Prostate gland (tissue), 2 donors: ENCODE data around the gene LINGO1. TPM values are rescaled to one million over a fixed set of nuclear protein-coding genes. Genes with fewer than 3 reads are reported as not detected.

Source experiments
- DNase-seq: peaks from one replicate; pipeline ENCODE4 v3.0.0-alpha.2; 2019; ENCODE audit warnings: low spot score
- H3K27ac ChIP-seq, 2 donors: fragments of 200-600 bp; sonication (generic); 2 replicates each; pipeline ENCODE4 v1.5.1; 2017 to 2019
- H3K27me3 ChIP-seq: fragments of 200-600 bp; sonication (generic); replicated peaks from 2 replicates; pipeline ENCODE4 v1.5.1; 2019; ENCODE audit not compliant: insufficient read depth
- H3K36me3 ChIP-seq, 2 donors: fragments of 200-600 bp; sonication (generic); 1 replicate in 1 of 2; 2 replicates in 1 of 2; pipeline versions ENCODE4 v1.5.1 to v1.8.1; 2017 to 2019
- H3K4me1 ChIP-seq: fragments of 200-600 bp; sonication (generic); replicated peaks from 2 replicates; pipeline ENCODE4 v1.5.1; 2019
- H3K4me3 ChIP-seq, 2 donors: fragments of 200-600 bp; sonication (generic); 2 replicates each; pipeline ENCODE4 v1.5.1; 2017 to 2019
- H3K9me3 ChIP-seq: fragments of 200-600 bp; sonication (generic); 2 replicates; pipeline ENCODE4 v1.5.1; 2017
- CTCF ChIP-seq, 4 experiments: fragments of 200-600 bp in 2 of 4; fragments of 450-650 bp in 2 of 4; sonication (generic) in 2 of 4; IDR thresholded peaks; 1 replicate in 3 of 4; 2 replicates in 1 of 4; pipeline ENCODE4 v1.5.1; 2016 to 2019; ENCODE audit warnings: antibody characterized with exemption in 4 of 4, mild to moderate bottlenecking in 2 of 4, moderate library complexity in 2 of 4
- POLR2A ChIP-seq: fragments of 450-650 bp; IDR thresholded peaks from one replicate; pipeline ENCODE4 v1.6.1; 2016; ENCODE audit warnings: antibody characterized with exemption, mild to moderate bottlenecking
- POLR2AphosphoS5 ChIP-seq: sonication (generic); formaldehyde crosslinking; IDR thresholded peaks from one replicate; pipeline ENCODE4 v1.6.1; 2017; ENCODE audit warnings: antibody characterized with exemption
- WGBS: methylation state at CpG from one replicate; pipeline ENCODE4 v1.1.5; 2018; 5-methylcytosine and 5-hydroxymethylcytosine counted together
- intact Hi-C: fragments of 100-400 bp; cut with DNase I; formaldehyde crosslinking; loops from one replicate; pipeline ENCODE4 v1.14.2; 2022
- total RNA-seq, 2 donors: library from RNA; depleted of rRNA; stranded (reverse); fragments of >200 nt; gene quantifications; one replicate each; pipeline ENCODE4 v1.1.0, GENCODE V29; 2016

LINGO1 gene
- total RNA-seq, 2 donors from 2014 or later, result 2.9 to 10.2 TPM

GRCh38 chr15:77658304-77658703 lies 25.6 kb upstream of the LINGO1 start:
- no peak for DNase-seq
- H3K27me3 ChIP-seq, result no peaks in the 10 kb centered on the region
- TF ChIP-seq CTCF (IDR thresholded peaks at IDR 0.05) (no peak), POLR2A (no peak), POLR2AphosphoS5 (no peak)
- no peak overlapping the region for H3K4me3 ChIP-seq
- intact Hi-C loops, result loop anchor here (5.0 kb wide), 1 partner anchor 164 kb away; no protein-coding TSS in a partner anchor
- no peaks in the 10 kb centered on the region for H3K36me3 ChIP-seq
- WGBS, result 71% methylated on average over 6 of the region's 6 CpGs
- H3K4me1 ChIP-seq, result no peaks in the 10 kb centered on the region
- no peaks in the 10 kb centered on the region for H3K9me3 ChIP-seq
- H3K27ac ChIP-seq, result no peak overlapping the region

- Histone ChIP-seq H3K27ac (no peak overlapping the region), H3K4me1 (no peaks in the 10 kb centered on the region), H3K27me3 (no peaks in the 10 kb centered on the region), H3K4me3 (no peak overlapping the region), H3K9me3 (no peaks in the 10 kb centered on the region), H3K36me3 (no peaks in the 10 kb centered on the region)
- DNase-seq, result no peak
- TF ChIP-seq POLR2A (no peak), POLR2AphosphoS5 (no peak), CTCF (IDR thresholded peaks at IDR 0.05) (no peak)
- 46% methylated on average over 22 of the region's 23 CpGs for WGBS
- intact Hi-C loops, result loop anchor here (5.0 kb wide), 1 partner anchor 165 kb away; no protein-coding TSS in a partner anchor
These were observed 25.0 kb upstream of the LINGO1 start for GRCh38 chr15:77657634-77658238.

GRCh38 chr15:77656294-77656693 lies 23.6 kb upstream of the LINGO1 start:
- TF ChIP-seq POLR2AphosphoS5 (no peak), CTCF (IDR thresholded peaks at IDR 0.05) (no peak), POLR2A (no peak)
- H3K4me3 ChIP-seq, result no peak overlapping the region
- H3K27ac ChIP-seq, result no peak overlapping the region
- 79% methylated on average over 12 of the region's 12 CpGs for WGBS
- no peaks in the 10 kb centered on the region for H3K27me3 ChIP-seq
- no peak for DNase-seq
- no peaks in the 10 kb centered on the region for H3K36me3 ChIP-seq
- intact Hi-C loops, result loop anchor here (5.0 kb wide), 1 partner anchor 166 kb away; no protein-coding TSS in a partner anchor
- no peaks in the 10 kb centered on the region for H3K9me3 ChIP-seq
- no peaks in the 10 kb centered on the region for H3K4me1 ChIP-seq

GRCh38 chr15:77654975-77655374 lies 22.3 kb upstream of the LINGO1 start:
- intact Hi-C loops, result loop anchor here (5.0 kb wide), 1 partner anchor 167 kb away; no protein-coding TSS in a partner anchor
- Histone ChIP-seq H3K4me1 (no peaks in the 10 kb centered on the region), H3K27ac (no peak overlapping the region), H3K9me3 (no peaks in the 10 kb centered on the region), H3K27me3 (no peaks in the 10 kb centered on the region), H3K4me3 (no peak overlapping the region), H3K36me3 (no peaks in the 10 kb centered on the region)
- WGBS, result 19% methylated on average over 3 of the region's 4 CpGs
- DNase-seq, result no peak
- TF ChIP-seq CTCF (IDR thresholded peaks at IDR 0.05), result peak in 1 of 4 experiments; percentile 8
- no peak for TF ChIP-seq POLR2AphosphoS5

- no peaks in the 10 kb centered on the region for H3K27me3 ChIP-seq
- no peak overlapping the region for H3K27ac ChIP-seq
- H3K9me3 ChIP-seq, result no peaks in the 10 kb centered on the region
- DNase-seq, result no peak
- intact Hi-C loops, result no loop called here
- no peaks in the 10 kb centered on the region for H3K36me3 ChIP-seq
- peaks cover 5% of the 10 kb centered on the region for H3K4me1 ChIP-seq
- H3K4me3 ChIP-seq, result no peak overlapping the region
- TF ChIP-seq CTCF (IDR thresholded peaks at IDR 0.05) (no peak), POLR2AphosphoS5 (no peak), POLR2A (no peak)
- WGBS, result 92% methylated on average over 4 of the region's 4 CpGs
These were observed 21.2 kb upstream of the LINGO1 start for GRCh38 chr15:77653832-77654480.
